ENCODE measurements around the gene ARSG.

Gene ARSG

GRCh38 chr17:68450801-68451200 lies 159.5 kb downstream of the ARSG start:
- H3K4me1 ChIP-seq (ENCODE audit: control insufficient read depth in 1 of 2, insufficient read depth in 2 of 2, low read length in 2 of 2), result peaks cover 2 to 4% of the 10 kb centered on the region in 2 donors
- peaks cover 22 to 45% of the 10 kb centered on the region in 2 donors for H3K36me3 ChIP-seq (ENCODE audit: control insufficient read depth in 1 of 2, insufficient read depth in 2 of 2, low read length in 2 of 2)
- H3K4me3 ChIP-seq (ENCODE audit: low read depth in 1 of 2, low read length in 2 of 2), result no peak overlapping the region
- no peaks in the 10 kb centered on the region for H3K9me3 ChIP-seq (ENCODE audit: control insufficient read depth in 1 of 2, low read length in 2 of 2)
- H3K27ac ChIP-seq (ENCODE audit: low read length), result no peak overlapping the region
- H3K27me3 ChIP-seq (ENCODE audit: low read depth, low read length), result no peaks in the 10 kb centered on the region

DNA sequence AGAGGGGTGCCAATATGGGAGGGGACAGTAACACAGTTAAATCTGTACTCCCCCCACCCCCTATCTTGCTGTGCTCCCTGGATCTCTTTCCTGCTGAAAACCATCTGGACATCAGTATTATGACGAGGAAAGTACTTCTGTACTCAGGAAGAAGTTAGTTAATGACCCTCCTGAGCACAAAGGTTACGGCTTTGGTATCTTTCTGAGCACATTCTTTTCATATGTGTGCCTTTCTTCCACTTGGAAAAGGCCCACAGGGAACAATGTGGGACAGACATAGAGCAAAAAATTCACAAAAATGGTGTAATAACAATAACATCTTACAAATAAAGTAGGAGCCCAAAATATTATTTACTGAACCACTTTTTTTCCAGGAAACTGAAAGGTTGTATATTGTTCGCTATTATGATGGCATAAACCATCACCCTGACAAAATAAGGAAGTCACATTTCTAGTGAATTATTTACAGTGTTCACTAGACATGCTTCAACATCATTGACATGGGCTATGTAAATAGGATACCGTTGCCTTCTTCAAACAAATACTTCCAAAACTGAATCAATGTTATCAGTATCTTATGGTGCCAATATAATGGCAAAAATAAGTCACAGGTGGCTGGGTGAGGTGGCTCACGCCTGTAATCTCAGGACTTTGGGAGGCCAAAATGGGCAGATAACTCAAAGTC lies 160.5 kb downstream of the ARSG start:
- no peaks in the 10 kb centered on the region for H3K27me3 ChIP-seq (ENCODE audit: low read depth, low read length)
- H3K4me3 ChIP-seq (ENCODE audit: low read depth in 1 of 2, low read length in 2 of 2), result no peak overlapping the region
- H3K27ac ChIP-seq (ENCODE audit: low read length), result no peak overlapping the region
- H3K36me3 ChIP-seq (ENCODE audit: control insufficient read depth in 1 of 2, insufficient read depth in 2 of 2, low read length in 2 of 2), result peaks cover 22 to 48% of the 10 kb centered on the region in 2 donors
- H3K4me1 ChIP-seq (ENCODE audit: control insufficient read depth in 1 of 2, insufficient read depth in 2 of 2, low read length in 2 of 2), result peaks cover 4 to 10% of the 10 kb centered on the region in 2 donors
- H3K9me3 ChIP-seq (ENCODE audit: control insufficient read depth in 1 of 2, low read length in 2 of 2), result no peaks in the 10 kb centered on the region

DNA sequence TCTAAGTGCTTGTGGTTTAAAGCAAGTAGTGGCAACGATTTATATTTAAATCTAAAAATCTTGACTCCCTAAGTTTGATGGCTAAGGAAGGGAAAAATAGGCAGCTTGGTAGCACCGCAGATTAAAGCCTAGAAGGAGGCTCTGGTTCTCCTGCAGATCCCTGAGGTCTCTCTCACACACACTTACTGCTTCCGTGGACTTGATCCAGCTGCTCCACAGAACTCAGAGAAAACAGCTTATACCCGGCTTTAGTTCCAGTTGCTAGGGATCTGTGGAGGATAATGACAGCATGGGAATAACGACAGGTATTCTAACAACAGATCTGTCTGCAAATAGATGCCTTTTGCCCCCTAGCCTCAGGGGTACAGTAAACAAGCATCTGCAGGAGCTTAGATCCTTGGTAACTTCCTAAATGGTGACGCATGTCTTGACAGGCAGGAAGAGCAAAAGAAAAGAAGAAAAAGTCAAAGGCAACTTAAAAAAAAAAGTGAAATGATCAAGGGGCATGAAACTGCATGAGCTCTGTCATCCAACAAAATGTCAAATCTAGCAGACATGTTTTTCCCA lies 161.5 kb downstream of the ARSG start:
- H3K9me3 ChIP-seq (ENCODE audit: control insufficient read depth in 1 of 2, low read length in 2 of 2), result no peaks in the 10 kb centered on the region
- no peak overlapping the region for H3K4me3 ChIP-seq (ENCODE audit: low read depth in 1 of 2, low read length in 2 of 2)
- H3K27me3 ChIP-seq (ENCODE audit: low read depth, low read length), result no peaks in the 10 kb centered on the region
- peaks cover 22 to 52% of the 10 kb centered on the region in 2 donors for H3K36me3 ChIP-seq (ENCODE audit: control insufficient read depth in 1 of 2, insufficient read depth in 2 of 2, low read length in 2 of 2)
- peaks cover 4 to 10% of the 10 kb centered on the region in 2 donors for H3K4me1 ChIP-seq (ENCODE audit: control insufficient read depth in 1 of 2, insufficient read depth in 2 of 2, low read length in 2 of 2)
- no peak overlapping the region for H3K27ac ChIP-seq (ENCODE audit: low read length)

GRCh38 chr17:68453991-68454665 lies 162.8 kb downstream of the ARSG start:
- H3K9me3 ChIP-seq (ENCODE audit: control insufficient read depth in 1 of 2, low read length in 2 of 2), result no peaks in the 10 kb centered on the region
- H3K4me3 ChIP-seq (ENCODE audit: low read depth in 1 of 2, low read length in 2 of 2), result no peak overlapping the region
- H3K4me1 ChIP-seq (ENCODE audit: control insufficient read depth in 1 of 2, insufficient read depth in 2 of 2, low read length in 2 of 2), result peaks cover 4 to 15% of the 10 kb centered on the region in 2 donors
- no peaks in the 10 kb centered on the region for H3K27me3 ChIP-seq (ENCODE audit: low read depth, low read length)
- no peak overlapping the region for H3K27ac ChIP-seq (ENCODE audit: low read length)
- H3K36me3 ChIP-seq (ENCODE audit: control insufficient read depth in 1 of 2, insufficient read depth in 2 of 2, low read length in 2 of 2), result peaks cover 12 to 44% of the 10 kb centered on the region in 2 donors

- Histone ChIP-seq H3K4me3 (ENCODE audit: low read depth in 1 of 2, low read length in 2 of 2) (peak overlapping the region; percentile 51 to 76), H3K27ac (ENCODE audit: low read length) (peak overlapping the region; percentile 81), H3K9me3 (ENCODE audit: control insufficient read depth in 1 of 2, low read length in 2 of 2) (no peaks in the 10 kb centered on the region), H3K27me3 (ENCODE audit: low read depth, low read length) (no peaks in the 10 kb centered on the region), H3K36me3 (ENCODE audit: control insufficient read depth in 1 of 2, insufficient read depth in 2 of 2, low read length in 2 of 2) (peaks cover 5 to 29% of the 10 kb centered on the region in 2 donors), H3K4me1 (ENCODE audit: control insufficient read depth in 1 of 2, insufficient read depth in 2 of 2, low read length in 2 of 2) (peaks cover 4 to 15% of the 10 kb centered on the region in 2 donors)
These were observed 164.6 kb downstream of the ARSG start for GRCh38 chr17:68455901-68456338.

- peaks cover 5 to 25% of the 10 kb centered on the region in 2 donors for H3K36me3 ChIP-seq (ENCODE audit: control insufficient read depth in 1 of 2, insufficient read depth in 2 of 2, low read length in 2 of 2)
- H3K27ac ChIP-seq (ENCODE audit: low read length), result peak overlapping the region; percentile 81
- peak overlapping the region; percentile 51 to 76 for H3K4me3 ChIP-seq (ENCODE audit: low read depth in 1 of 2, low read length in 2 of 2)
- peaks cover 4 to 15% of the 10 kb centered on the region in 2 donors for H3K4me1 ChIP-seq (ENCODE audit: control insufficient read depth in 1 of 2, insufficient read depth in 2 of 2, low read length in 2 of 2)
- no peaks in the 10 kb centered on the region for H3K9me3 ChIP-seq (ENCODE audit: control insufficient read depth in 1 of 2, low read length in 2 of 2)
- no peaks in the 10 kb centered on the region for H3K27me3 ChIP-seq (ENCODE audit: low read depth, low read length)
These were observed 165.3 kb downstream of the ARSG start for GRCh38 chr17:68456339-68457167.

DNA sequence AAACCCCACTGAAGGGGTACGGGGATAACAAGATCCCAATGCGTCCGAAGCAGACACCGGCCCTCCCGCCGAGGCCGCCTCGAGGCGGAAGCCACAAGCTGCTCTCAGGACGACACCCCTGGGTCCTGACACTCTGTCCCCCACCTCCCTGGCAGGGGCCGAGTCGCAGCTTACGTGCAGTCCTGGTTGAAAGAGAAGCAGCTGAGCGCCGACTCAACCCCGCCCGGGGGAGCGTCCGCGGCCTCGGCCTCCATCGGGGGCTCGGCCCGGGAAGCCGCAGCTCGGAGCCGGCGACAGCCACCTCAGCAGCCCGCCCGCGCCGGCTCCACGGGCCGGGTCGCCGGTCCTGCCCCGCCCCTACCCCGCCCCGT lies 165.9 kb downstream of the ARSG start, which contains the start of gene WIPI1:
Gene WIPI1, minus strand, starts transcription at position 329 of the 371 bp plus-strand sequence. Its CDS starts 75 bp downstream, at position 254.
- Histone ChIP-seq H3K27me3 (ENCODE audit: low read depth, low read length) (no peaks in the 10 kb centered on the region), H3K36me3 (ENCODE audit: control insufficient read depth in 1 of 2, insufficient read depth in 2 of 2, low read length in 2 of 2) (peaks cover 5 to 19% of the 10 kb centered on the region in 2 donors), H3K4me1 (ENCODE audit: control insufficient read depth in 1 of 2, insufficient read depth in 2 of 2, low read length in 2 of 2) (peaks cover 4 to 15% of the 10 kb centered on the region in 2 donors), H3K4me3 (ENCODE audit: low read depth in 1 of 2, low read length in 2 of 2) (peak within 1 kb of the TSS; percentile 75 to 76), H3K27ac (ENCODE audit: low read length) (peak within 1 kb of the TSS; percentile 82), H3K9me3 (ENCODE audit: control insufficient read depth in 1 of 2, low read length in 2 of 2) (no peaks in the 10 kb centered on the region)

DNA sequence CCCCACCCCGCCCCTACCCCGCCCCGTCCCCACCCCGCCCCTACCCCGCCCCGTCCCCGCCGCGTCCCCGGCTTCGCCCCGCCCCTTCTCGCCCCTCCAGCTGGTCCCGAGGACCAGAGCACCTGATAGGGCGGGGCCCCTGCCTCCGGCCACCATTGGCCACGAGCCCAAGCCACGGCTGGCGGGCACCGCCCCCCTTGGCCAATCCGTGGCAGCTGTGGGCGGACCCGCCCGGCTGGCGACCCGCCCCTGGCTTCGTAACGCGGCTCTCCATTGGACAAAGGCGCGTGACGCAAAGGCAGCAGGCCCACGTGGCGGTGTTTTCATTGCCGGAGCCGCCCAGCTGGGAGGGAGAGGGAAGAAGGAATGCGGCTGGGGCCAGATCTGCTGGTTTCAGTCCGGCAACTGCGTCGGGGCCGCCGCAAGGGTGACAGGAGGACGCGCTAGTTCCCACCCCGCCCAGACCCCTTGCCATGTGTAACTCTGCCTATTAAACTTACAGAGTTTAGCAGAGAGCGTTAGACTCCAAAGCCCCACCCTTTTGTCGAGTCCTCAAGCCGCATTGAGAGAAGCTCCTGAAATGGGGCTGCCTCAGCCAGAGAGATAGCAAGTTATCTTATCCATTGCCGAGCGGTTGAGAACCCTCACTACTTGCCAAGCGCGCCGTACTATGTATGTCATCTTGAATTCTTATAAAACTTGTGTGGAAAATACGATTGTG lies 166.4 kb downstream of the ARSG start:
- H3K9me3 ChIP-seq (ENCODE audit: control insufficient read depth in 1 of 2, low read length in 2 of 2), result no peaks in the 10 kb centered on the region
- peaks cover 4 to 15% of the 10 kb centered on the region in 2 donors for H3K4me1 ChIP-seq (ENCODE audit: control insufficient read depth in 1 of 2, insufficient read depth in 2 of 2, low read length in 2 of 2)
- peak overlapping the region; percentile 82 for H3K27ac ChIP-seq (ENCODE audit: low read length)
- peaks cover 4 to 17% of the 10 kb centered on the region in 2 donors for H3K36me3 ChIP-seq (ENCODE audit: control insufficient read depth in 1 of 2, insufficient read depth in 2 of 2, low read length in 2 of 2)
- no peaks in the 10 kb centered on the region for H3K27me3 ChIP-seq (ENCODE audit: low read depth, low read length)
- peak overlapping the region; percentile 69 to 75 for H3K4me3 ChIP-seq (ENCODE audit: low read depth in 1 of 2, low read length in 2 of 2)

- H3K9me3 ChIP-seq (ENCODE audit: control insufficient read depth in 1 of 2, low read length in 2 of 2), result no peaks in the 10 kb centered on the region
- peaks cover 0 to 17% of the 10 kb centered on the region in 2 donors for H3K36me3 ChIP-seq (ENCODE audit: control insufficient read depth in 1 of 2, insufficient read depth in 2 of 2, low read length in 2 of 2)
- H3K27me3 ChIP-seq (ENCODE audit: low read depth, low read length), result no peaks in the 10 kb centered on the region
- peaks cover 4 to 15% of the 10 kb centered on the region in 2 donors for H3K4me1 ChIP-seq (ENCODE audit: control insufficient read depth in 1 of 2, insufficient read depth in 2 of 2, low read length in 2 of 2)
- peak overlapping the region; percentile 82 for H3K27ac ChIP-seq (ENCODE audit: low read length)
- peak overlapping the region; percentile 69 to 75 for H3K4me3 ChIP-seq (ENCODE audit: low read depth in 1 of 2, low read length in 2 of 2)
These were observed 167.2 kb downstream of the ARSG start for GRCh38 chr17:68458260-68459036.
